Suprapubic skin (tissue), 4 donors: Measurements from ENCODE around the gene CA7. TPM values are rescaled to one million over a fixed set of nuclear protein-coding genes. Genes with fewer than 3 reads are reported as not detected.

Experiments
- DNase-seq, 2 donors: peaks; one replicate each; pipeline ENCODE4 v3.0.0-alpha.2; 2019; ENCODE audit warnings: low spot score in 2 of 2
- H3K27ac ChIP-seq: fragments of 200-600 bp; sonication (generic); one replicate; pipeline ENCODE4 v1.5.1; 2019
- H3K27me3 ChIP-seq: fragments of 200-600 bp; sonication (generic); one replicate; pipeline ENCODE4 v1.5.1; 2019
- H3K36me3 ChIP-seq: fragments of 200-600 bp; sonication (generic); one replicate; pipeline ENCODE4 v1.5.1; 2019
- H3K4me1 ChIP-seq: fragments of 200-600 bp; sonication (generic); one replicate; pipeline ENCODE4 v1.5.1; 2019
- H3K4me3 ChIP-seq: fragments of 200-600 bp; sonication (generic); one replicate; pipeline ENCODE4 v1.5.1; 2019; ENCODE audit warnings: mild to moderate bottlenecking
- H3K9me3 ChIP-seq: fragments of 200-600 bp; sonication (generic); one replicate; pipeline ENCODE4 v1.5.1; 2019
- CTCF ChIP-seq, 2 donors: fragments of 200-600 bp in 1 of 2; fragments of 450-650 bp in 1 of 2; sonication (generic) in 1 of 2; IDR thresholded peaks; one replicate each; pipeline ENCODE4 v1.5.1; 2016 to 2019; ENCODE audit warnings: antibody characterized with exemption in 2 of 2, mild to moderate bottlenecking in 1 of 2, moderate library complexity in 1 of 2
- EP300 ChIP-seq: sonication (generic); formaldehyde crosslinking; IDR thresholded peaks from one replicate; pipeline ENCODE4 v1.6.1; 2017; ENCODE audit warnings: antibody characterized with exemption
- POLR2A ChIP-seq, 2 donors: fragments of 450-650 bp; IDR thresholded peaks; one replicate each; pipeline ENCODE4 v1.6.1; 2017; ENCODE audit warnings: antibody characterized with exemption in 2 of 2, mild to moderate bottlenecking in 2 of 2, moderate library complexity in 2 of 2
- POLR2AphosphoS5 ChIP-seq, 3 donors: sonication (generic); formaldehyde crosslinking; IDR thresholded peaks; one replicate each; pipeline ENCODE4 v1.6.1; 2017; ENCODE audit warnings: antibody characterized with exemption in 3 of 3
- WGBS: methylation state at CpG from one replicate; pipeline ENCODE4 v1.1.5; 2018; 5-methylcytosine and 5-hydroxymethylcytosine counted together
- total RNA-seq, 4 donors: library from RNA; depleted of rRNA; stranded (reverse); fragments of >200 nt; gene quantifications; one replicate each; pipeline ENCODE4 v1.1.0, GENCODE V29; 2016

The CA7 gene
- total RNA-seq, 4 donors from 2014 or later: not detected

DNA sequence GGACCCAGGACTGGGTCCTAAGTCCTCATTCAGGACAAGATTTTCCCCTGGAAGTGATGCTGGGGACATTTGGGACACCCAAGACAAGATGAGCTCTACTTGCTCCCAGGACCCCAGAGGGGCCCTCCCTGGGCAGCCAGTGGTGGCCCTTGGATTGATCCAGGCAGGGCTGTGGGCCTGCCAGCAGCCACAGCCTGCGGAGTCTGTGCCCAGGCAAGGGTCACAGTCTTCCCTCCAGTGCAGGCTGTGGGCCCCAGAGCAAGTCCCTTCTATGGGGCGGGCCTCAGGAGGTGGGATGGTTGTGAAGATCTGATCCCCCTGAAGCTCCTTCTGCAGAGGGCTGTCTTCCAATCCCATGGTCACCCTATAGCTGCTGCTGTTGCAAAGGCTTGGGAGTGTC lies 12.6 kb downstream of the CA7 start:
- no CpG with 5 or more reads among the region's 2 CpGs for WGBS
- Histone ChIP-seq H3K4me1 (no peaks in the 10 kb centered on the region), H3K27ac (no peak overlapping the region), H3K27me3 (no peaks in the 10 kb centered on the region), H3K4me3 (no peak overlapping the region), H3K9me3 (no peaks in the 10 kb centered on the region), H3K36me3 (no peaks in the 10 kb centered on the region)
- DNase-seq: no peak
- TF ChIP-seq EP300 (no peak), CTCF (IDR thresholded peaks at IDR 0.05) (no peak), POLR2AphosphoS5 (IDR thresholded peaks at IDR 0.05) (no peak), POLR2A (IDR thresholded peaks at IDR 0.05) (no peak)

DNA sequence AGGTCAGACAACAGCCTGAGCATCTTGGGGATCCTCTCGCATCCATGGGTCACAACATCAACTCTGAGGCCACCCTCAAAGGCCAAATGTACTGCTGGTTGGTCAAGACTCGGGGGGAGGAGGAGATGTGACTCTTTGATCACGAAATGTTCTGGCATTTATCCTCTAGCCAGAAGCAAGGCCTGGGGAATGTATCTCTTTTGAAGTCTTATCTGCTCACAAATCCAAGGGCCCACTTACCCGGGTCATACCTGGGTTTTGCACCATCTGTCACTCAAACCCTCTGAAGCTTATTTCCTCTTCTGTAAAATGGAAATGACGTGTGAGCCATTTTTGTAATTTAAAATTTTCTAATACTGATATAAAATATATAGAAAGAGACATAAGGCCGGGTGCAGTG lies 13.2 kb downstream of the CA7 start:
- Histone ChIP-seq H3K27me3 (no peaks in the 10 kb centered on the region), H3K9me3 (no peaks in the 10 kb centered on the region), H3K4me3 (no peak overlapping the region), H3K4me1 (no peaks in the 10 kb centered on the region), H3K27ac (no peak overlapping the region), H3K36me3 (no peaks in the 10 kb centered on the region)
- no peak for DNase-seq
- 83% methylated on average over 5 of the region's 6 CpGs for WGBS
- TF ChIP-seq CTCF (IDR thresholded peaks at IDR 0.05) (no peak), EP300 (no peak), POLR2AphosphoS5 (IDR thresholded peaks at IDR 0.05) (no peak), POLR2A (IDR thresholded peaks at IDR 0.05) (no peak)

GRCh38 chr16:66858740-66859396 lies 14.7 kb downstream of the CA7 start:
- Histone ChIP-seq H3K4me1 (no peaks in the 10 kb centered on the region), H3K36me3 (no peaks in the 10 kb centered on the region), H3K27ac (no peak overlapping the region), H3K27me3 (no peaks in the 10 kb centered on the region), H3K4me3 (no peak overlapping the region), H3K9me3 (no peaks in the 10 kb centered on the region)
- DNase-seq: no peak
- 53% methylated on average over 4 of the region's 4 CpGs for WGBS
- TF ChIP-seq POLR2AphosphoS5 (IDR thresholded peaks at IDR 0.05) (no peak), EP300 (no peak)

DNA sequence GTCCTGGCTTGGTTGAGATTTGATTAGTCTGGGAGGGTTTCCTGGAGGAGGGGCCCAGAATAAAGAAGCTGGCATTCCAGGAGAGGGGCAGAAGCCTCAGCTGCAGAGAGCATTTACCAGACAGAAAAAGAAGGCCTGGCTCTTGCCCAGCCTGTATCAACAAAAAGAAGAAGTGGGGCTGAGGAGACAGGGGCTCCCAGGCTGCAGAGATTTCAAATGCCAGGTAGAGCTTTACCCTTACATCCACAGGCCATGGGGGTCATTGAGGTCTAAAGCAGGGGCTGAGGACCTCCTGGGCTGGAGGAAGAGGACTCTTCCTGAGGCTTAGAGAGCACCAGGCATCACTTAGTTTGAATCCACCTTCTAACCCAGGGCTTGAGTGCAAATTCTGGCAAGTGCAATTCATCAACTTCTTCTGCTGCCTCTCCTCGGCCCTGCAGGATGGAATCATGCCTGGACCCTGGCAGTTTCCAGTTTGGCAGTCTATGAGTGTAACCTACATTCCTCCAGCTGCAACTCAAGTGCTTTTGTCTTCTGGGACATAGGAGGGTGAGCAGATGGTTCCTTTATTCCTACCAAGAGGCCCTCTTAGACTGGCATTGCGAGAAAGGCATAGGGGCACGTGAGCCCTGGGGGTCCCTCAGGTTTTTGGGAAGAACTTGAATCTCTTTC lies 15.3 kb downstream of the CA7 start:
- no peaks in the 10 kb centered on the region for H3K36me3 ChIP-seq
- no peak for TF ChIP-seq CTCF (IDR thresholded peaks at IDR 0.05)
- no peak for TF ChIP-seq POLR2AphosphoS5 (IDR thresholded peaks at IDR 0.05)
- TF ChIP-seq POLR2A (IDR thresholded peaks at IDR 0.05): no peak
- TF ChIP-seq EP300: no peak
- no peaks in the 10 kb centered on the region for H3K9me3 ChIP-seq
- DNase-seq: no peak
- no peaks in the 10 kb centered on the region for H3K27me3 ChIP-seq
- H3K4me3 ChIP-seq: no peak overlapping the region
- WGBS: 80% methylated on average over 3 of the region's 3 CpGs
- H3K4me1 ChIP-seq: no peaks in the 10 kb centered on the region
- no peak overlapping the region for H3K27ac ChIP-seq

DNA sequence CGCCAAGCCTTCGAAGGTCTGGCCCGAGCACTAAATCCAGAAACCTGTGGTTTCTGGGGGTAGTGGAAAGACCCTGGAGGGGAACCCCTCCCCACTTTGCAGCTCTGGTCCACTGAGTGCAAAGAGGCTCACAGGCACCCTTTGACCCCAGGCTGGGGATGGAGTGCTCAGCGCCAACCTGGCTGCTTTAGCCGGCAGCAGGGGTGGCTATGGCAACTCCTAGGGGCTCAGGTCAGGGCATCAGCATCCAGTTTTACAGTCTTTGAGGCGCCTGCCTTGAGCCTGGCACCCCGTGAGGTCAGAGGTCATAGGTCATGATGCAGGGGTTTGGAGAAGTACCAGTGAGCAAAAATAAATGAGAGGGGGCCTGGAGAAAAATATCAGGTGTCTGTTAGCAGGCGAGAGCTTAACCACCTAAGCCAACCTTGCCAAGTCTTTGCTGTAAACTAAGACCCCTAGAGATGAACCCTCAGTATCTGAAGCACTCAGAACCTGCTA lies 17.9 kb downstream of the CA7 start:
- H3K36me3 ChIP-seq: no peaks in the 10 kb centered on the region
- WGBS: 91% methylated on average over 7 of the region's 8 CpGs
- no peaks in the 10 kb centered on the region for H3K9me3 ChIP-seq
- TF ChIP-seq CTCF (IDR thresholded peaks at IDR 0.05) (no peak), EP300 (no peak), POLR2A (IDR thresholded peaks at IDR 0.05) (no peak), POLR2AphosphoS5 (IDR thresholded peaks at IDR 0.05) (no peak)
- H3K4me3 ChIP-seq: no peak overlapping the region
- H3K4me1 ChIP-seq: no peaks in the 10 kb centered on the region
- H3K27ac ChIP-seq: no peak overlapping the region
- peak in 1 of 2 donors; percentile 31 for DNase-seq
- no peaks in the 10 kb centered on the region for H3K27me3 ChIP-seq
